H1 (cell line): ENCODE measurements around the gene SERPINB12. TPM values are rescaled to one million over a fixed set of nuclear protein-coding genes. Genes with fewer than 3 reads are reported as not detected.

Experiments
- CTCF ChIA-PET: fragments of 300-600 bp; sonication (Branson Sonifier 250); formaldehyde crosslinking; loops from one replicate; lab custom pipeline; 2021; ENCODE audit not compliant: partially characterized antibody; lab: Charles Lee
- POLR2A ChIA-PET: fragments of 300-600 bp; sonication (Branson Sonifier 250); formaldehyde crosslinking; loops from one replicate; lab custom pipeline; 2021; ENCODE audit warnings: inconsistent platforms; ENCODE audit not compliant: partially characterized antibody; lab: Charles Lee
- DNase-seq, 2 experiments: peaks; one replicate each; pipeline versions ENCODE4 v3.0.0 to v3.0.0-alpha.2; 2010 to 2022; ENCODE audit warnings: low spot score in 2 of 2, low read depth in 1 of 2, mixed read lengths in 1 of 2
- FAIRE-seq: peaks from 2 replicates; lab custom pipeline; 2011; peaks lifted over from hg19 to GRCh38; lab: Jason Lieb, UNC
- H2AFZ ChIP-seq: 2 replicates; pipeline ENCODE4 v1.8.1; 2012; ENCODE audit warnings: low read length, inconsistent platforms
- H2AK5ac ChIP-seq: 2 replicates; pipeline ENCODE4 v1.6.1; 2013; ENCODE audit warnings: low read depth, low read length
- H2BK120ac ChIP-seq: replicated peaks from 2 replicates; pipeline ENCODE3; 2013; ENCODE audit warnings: low read depth, low read length, inconsistent platforms
- H2BK12ac ChIP-seq: 2 replicates; pipeline ENCODE4 v1.6.1; 2013; ENCODE audit warnings: low read depth, low read length
- H2BK15ac ChIP-seq: 2 replicates; pipeline ENCODE4 v1.6.1; 2013; ENCODE audit warnings: low read length
- H2BK20ac ChIP-seq: 2 replicates; pipeline ENCODE4 v1.6.1; 2013; ENCODE audit warnings: low read length
- H2BK5ac ChIP-seq: 2 replicates; pipeline ENCODE4 v1.6.1; 2013; ENCODE audit warnings: low read depth, low read length
- H3K14ac ChIP-seq: 2 replicates; pipeline ENCODE4 v1.6.1; 2013; ENCODE audit warnings: inconsistent platforms; ENCODE audit not compliant: insufficient read length
- H3K18ac ChIP-seq: 2 replicates; pipeline ENCODE4 v1.6.1; 2013; ENCODE audit warnings: low read length; ENCODE audit errors: extremely low read depth
- H3K23ac ChIP-seq: 2 replicates; pipeline ENCODE4 v1.6.1; 2013; ENCODE audit warnings: inconsistent platforms; ENCODE audit not compliant: insufficient read length
- H3K23me2 ChIP-seq: 2 replicates; pipeline ENCODE4 v1.6.1; 2013; ENCODE audit warnings: low read depth, low read length
- H3K27ac ChIP-seq: 2 replicates; pipeline ENCODE4 v1.6.1; 2011; ENCODE audit warnings: low read depth, low read length, inconsistent platforms
- H3K27me3 ChIP-seq, 4 experiments: replicated peaks in 1 of 4; 1 replicate in 1 of 4; 2 replicates in 3 of 4; pipeline versions ENCODE4 v1.6.1 to v1.8.1; 2011 to 2013; ENCODE audit warnings: low read length in 3 of 4, mild to moderate bottlenecking in 3 of 4, inconsistent platforms in 2 of 4, mixed read lengths in 2 of 4, moderate library complexity in 1 of 4; ENCODE audit not compliant: control insufficient read depth in 3 of 4, insufficient read depth in 3 of 4; ENCODE audit errors: extremely low read depth in 1 of 4
- H3K36me3 ChIP-seq, 4 experiments: 2 replicates each; pipeline versions ENCODE4 v1.6.1 to v1.8.1; 2011 to 2013; ENCODE audit warnings: mild to moderate bottlenecking in 4 of 4, low read length in 3 of 4, moderate library complexity in 2 of 4, control low read depth in 1 of 4, inconsistent platforms in 1 of 4; ENCODE audit not compliant: insufficient read depth in 4 of 4, control insufficient read depth in 2 of 4
- H3K4ac ChIP-seq: replicated peaks from 2 replicates; pipeline ENCODE3; 2013; ENCODE audit warnings: low read length, low read depth, mixed read lengths, inconsistent platforms; ENCODE audit not compliant: insufficient read length
- H3K4me1 ChIP-seq, 4 experiments: replicated peaks in 1 of 4; 1 replicate in 1 of 4; 2 replicates in 3 of 4; pipeline versions ENCODE4 v1.6.1 to v1.8.1; 2011 to 2013; ENCODE audit warnings: low read length in 3 of 4, inconsistent platforms in 2 of 4, mixed read lengths in 1 of 4; ENCODE audit not compliant: insufficient read depth in 4 of 4, control insufficient read depth in 3 of 4
- H3K4me2 ChIP-seq, 2 experiments: 2 replicates each; pipeline versions ENCODE4 v1.6.1 to v1.8.1; 2011 to 2013; ENCODE audit warnings: low read depth in 2 of 2, low read length in 2 of 2, control low read depth in 1 of 2, inconsistent platforms in 1 of 2, mild to moderate bottlenecking in 1 of 2; ENCODE audit not compliant: insufficient read depth in 1 of 2
- H3K4me3 ChIP-seq, 4 experiments: fragments of 200-600, 300-600 bp in 1 of 4; sonication (generic), shearing (Covaris generic), sonication (Bioruptor Twin) in 1 of 4; 2 replicates each; pipeline versions ENCODE4 v1.5.1 to v1.8.1; 2011 to 2016; ENCODE audit warnings: low read length in 4 of 4, low read depth in 3 of 4, control low read depth in 2 of 4, inconsistent platforms in 2 of 4, mild to moderate bottlenecking in 2 of 4, mixed read lengths in 1 of 4, moderate library complexity in 1 of 4; ENCODE audit not compliant: insufficient read depth in 2 of 4; ENCODE audit errors: extremely low read depth in 1 of 4
- H3K56ac ChIP-seq: replicated peaks from 2 replicates; pipeline ENCODE3; 2013; ENCODE audit warnings: low read depth, mild to moderate bottlenecking, mixed read lengths, low read length, inconsistent platforms; ENCODE audit not compliant: insufficient read length
- H3K79me1 ChIP-seq: 2 replicates; pipeline ENCODE4 v1.6.1; 2013; ENCODE audit warnings: low read depth, low read length, control low read depth
- H3K79me2 ChIP-seq, 2 experiments: 2 replicates each; pipeline versions ENCODE4 v1.6.1 to v1.8.1; 2012 to 2013; ENCODE audit warnings: low read length in 2 of 2, mild to moderate bottlenecking in 2 of 2, inconsistent platforms in 1 of 2; ENCODE audit not compliant: insufficient read depth in 2 of 2, control insufficient read depth in 1 of 2
- H3K9ac ChIP-seq, 4 experiments: replicated peaks in 1 of 4; 1 replicate in 1 of 4; 2 replicates in 3 of 4; pipeline versions ENCODE4 v1.6.1 to v1.8.1; 2011 to 2013; ENCODE audit warnings: low read depth in 3 of 4, low read length in 3 of 4, control low read depth in 2 of 4, mild to moderate bottlenecking in 2 of 4, moderate library complexity in 2 of 4, inconsistent platforms in 1 of 4; ENCODE audit errors: extremely low read depth in 1 of 4
- H3K9me3 ChIP-seq, 2 experiments: 2 replicates each; pipeline versions ENCODE4 v1.6.1 to v1.8.1; 2012 to 2013; ENCODE audit warnings: mild to moderate bottlenecking in 2 of 2, moderate library complexity in 2 of 2, control low read depth in 1 of 2, inconsistent platforms in 1 of 2, low read depth in 1 of 2, low read length in 1 of 2, mixed read lengths in 1 of 2; ENCODE audit not compliant: insufficient read depth in 2 of 2
- H4K20me1 ChIP-seq, 2 experiments: replicated peaks in 1 of 2; 2 replicates each; pipeline versions ENCODE3 to v1.8.1; 2011 to 2013; ENCODE audit warnings: inconsistent platforms in 2 of 2, low read length in 2 of 2, mild to moderate bottlenecking in 1 of 2; ENCODE audit not compliant: insufficient read depth in 2 of 2, control insufficient read depth in 1 of 2
- H4K5ac ChIP-seq: 2 replicates; pipeline ENCODE4 v1.6.1; 2013; ENCODE audit warnings: low read length, low read depth, mixed read lengths, inconsistent platforms; ENCODE audit not compliant: insufficient read length
- H4K8ac ChIP-seq: 2 replicates; pipeline ENCODE4 v1.8.0; 2013; ENCODE audit warnings: mild to moderate bottlenecking, moderate library complexity, low read length, inconsistent platforms; ENCODE audit not compliant: insufficient read depth; ENCODE audit errors: extremely low read depth
- H4K91ac ChIP-seq: replicated peaks from 2 replicates; pipeline ENCODE3; 2013; ENCODE audit warnings: low read length, mixed read lengths, inconsistent platforms; ENCODE audit not compliant: insufficient read length
- CBX5 ChIP-seq: fragments of 300-800, 300-1000 bp; sonication (generic); IDR thresholded peaks from 2 replicates; pipeline ENCODE4 v1.7.1; 2016; ENCODE audit warnings: antibody characterized with exemption, low read length, low read depth
- CEBPB ChIP-seq: IDR thresholded peaks from 2 replicates; pipeline ENCODE4 v1.6.1; 2012; ENCODE audit warnings: low read depth, low read length
- CHD2 ChIP-seq: IDR thresholded peaks from 2 replicates; pipeline ENCODE4 v1.6.1; 2012; ENCODE audit warnings: low read length, improper control_type of control experiment
- EZH2 ChIP-seq: fragments of 200-600 bp; sonication (generic); IDR thresholded peaks from 2 replicates; pipeline ENCODE4 v1.7.1; 2012; ENCODE audit warnings: low read depth, mild to moderate bottlenecking, moderate library complexity, low read length, inconsistent platforms; ENCODE audit not compliant: severe bottlenecking
- FOSL1 ChIP-seq: IDR thresholded peaks from 2 replicates; pipeline ENCODE4 v1.6.1; 2011; ENCODE audit warnings: mild to moderate bottlenecking, low read depth, low read length, moderate library complexity; ENCODE audit not compliant: insufficient read depth
- GTF2F1 ChIP-seq: IDR thresholded peaks from 2 replicates; pipeline ENCODE4 v1.6.1; 2012; ENCODE audit warnings: low read depth, low read length, improper control_type of control experiment, borderline replicate concordance
- JUND ChIP-seq: IDR thresholded peaks from 2 replicates; pipeline ENCODE4 v1.6.1; 2011; ENCODE audit warnings: mild to moderate bottlenecking, improper control_type of control experiment, low read length
- MAFK ChIP-seq: IDR thresholded peaks from 2 replicates; pipeline ENCODE4 v1.6.1; 2012; ENCODE audit warnings: low read depth, mild to moderate bottlenecking, improper control_type of control experiment, low read length
- SUZ12 ChIP-seq: fragments of 200-600 bp; sonication (generic); IDR thresholded peaks from 2 replicates; pipeline ENCODE4 v1.6.1; 2012; ENCODE audit warnings: mild to moderate bottlenecking, inconsistent platforms, low read length, moderate library complexity, mixed read lengths
- TAF7 ChIP-seq: optimal IDR thresholded peaks from 2 replicates; pipeline ENCODE3; 2011; ENCODE audit warnings: low read depth, mild to moderate bottlenecking, inconsistent platforms, low read length, moderate library complexity, borderline replicate concordance
- TCF12 ChIP-seq: IDR thresholded peaks from 2 replicates; pipeline ENCODE4 v1.6.1; 2011; ENCODE audit warnings: low read depth, mild to moderate bottlenecking, low read length
- WGBS, 2 experiments: shearing (Covaris generic) in 1 of 2; methylation state at CpG; one replicate each; pipeline versions ENCODE4 v1.1.6 to v1.1.7; 2013 to 2015; ENCODE audit warnings: low lambda C conversion rate in 2 of 2, mixed read lengths in 2 of 2, inconsistent platforms in 1 of 2, low coverage in 1 of 2, missing lambda C conversion rate in 1 of 2; ENCODE audit not compliant: insufficient replicate concordance in 2 of 2, insufficient coverage in 1 of 2, insufficient read length in 1 of 2; ENCODE audit errors: extremely low coverage in 1 of 2, missing lambda C conversion rate in 1 of 2; 5-methylcytosine and 5-hydroxymethylcytosine counted together
- polyA plus RNA-seq, 7 experiments: library from polyadenylated mRNA; depleted of rRNA in 3 of 7; stranded (reverse) in 5 of 7; unstranded in 2 of 7; fragments of >200 nt in 5 of 7; fragments of 200-250 nt in 2 of 7; gene quantifications; 1 replicate in 5 of 7; 2 replicates in 1 of 7; 4 replicates in 1 of 7; pipeline versions ENCODE4 v1.2.1 to v1.2.3, GENCODE V29; 2011 to 2013; ENCODE audit warnings: missing spikeins in 2 of 7, mixed read lengths in 2 of 7
- total RNA-seq: library from RNA; stranded (reverse); fragmentation: NEBNext Ultra II Directional; extraction: Animal tissue kit (Norgen Biotek cat#: 25700); gene quantifications from 2 replicates; pipeline ENCODE4 v1.2.1, GENCODE V29; 2021
- TF ChIP-seq, protein P1 (sequence below), 3 experiments: IDR thresholded peaks; 1 replicate in 2 of 3; 2 replicates in 1 of 3; pipeline versions ENCODE4 v1.5.1 to v1.6.1; 2011; ENCODE audit warnings: low read length in 3 of 3, mild to moderate bottlenecking in 3 of 3, inconsistent platforms in 2 of 3, low read depth in 1 of 3, moderate library complexity in 1 of 3; ENCODE audit not compliant: insufficient read depth in 1 of 3; ENCODE audit errors: control extremely low read depth in 1 of 3

The SERPINB12 gene
- total and polyA plus RNA-seq, 2 of the 8 experiments (the other 6 are each of a cell fraction or from before 2014, with no cell fraction given) = not detected

- Histone ChIP-seq H3K4ac (no peak within 1 kb of the TSS), H3K36me3 (no peaks in the 10 kb centered on the region), H3K27me3 (no peaks in the 10 kb centered on the region), H3K9ac (no peak within 1 kb of the TSS), H3K4me1 (no peaks in the 10 kb centered on the region), H2BK15ac (no peak within 1 kb of the TSS), H4K8ac (no peak within 1 kb of the TSS), H3K18ac (no peak within 1 kb of the TSS), H3K14ac (no peak within 1 kb of the TSS), H2BK20ac (no peak within 1 kb of the TSS), H2BK120ac (no peak within 1 kb of the TSS), H3K4me2 (no peak within 1 kb of the TSS), H3K9me3 (no peaks in the 10 kb centered on the region), H4K5ac (no peak within 1 kb of the TSS), H4K20me1 (no peaks in the 10 kb centered on the region), H4K91ac (no peak within 1 kb of the TSS), H3K23me2 (no peaks in the 10 kb centered on the region; the same call in 1 of the 2 replicates), H2AK5ac (no peak within 1 kb of the TSS), H2BK5ac (no peak within 1 kb of the TSS), H3K23ac (no peak within 1 kb of the TSS), H2BK12ac (no peak within 1 kb of the TSS), H3K4me3 (no peak within 1 kb of the TSS), H3K56ac (no peak within 1 kb of the TSS), H3K79me1 (no peaks in the 10 kb centered on the region), H3K27ac (no peak within 1 kb of the TSS), H3K79me2 (no peaks in the 10 kb centered on the region), H2AFZ (no peak within 1 kb of the TSS)
- ChIA-PET CTCF (interaction anchor here (1.5 to 13.2 kb wide), 3 partner anchors 9 to 75 kb away, joined by 4 to 366 read pairs (median 10); no protein-coding TSS in a partner anchor), POLR2A (no interaction called here)
- FAIRE-seq (no peak), DNase-seq (no peak)
- WGBS, 2 experiments = 92% methylated on average over 4 of the region's 4 CpGs; no CpG with 5 or more reads in 1 of the 2 experiments
- no peak for TF ChIP-seq MAFK
- TF ChIP-seq FOSL1 = no peak
- TF ChIP-seq GTF2F1 = no peak
- no peak for TF ChIP-seq SUZ12
- TF ChIP-seq TAF7 = no peak
- TF ChIP-seq, protein P1, sequence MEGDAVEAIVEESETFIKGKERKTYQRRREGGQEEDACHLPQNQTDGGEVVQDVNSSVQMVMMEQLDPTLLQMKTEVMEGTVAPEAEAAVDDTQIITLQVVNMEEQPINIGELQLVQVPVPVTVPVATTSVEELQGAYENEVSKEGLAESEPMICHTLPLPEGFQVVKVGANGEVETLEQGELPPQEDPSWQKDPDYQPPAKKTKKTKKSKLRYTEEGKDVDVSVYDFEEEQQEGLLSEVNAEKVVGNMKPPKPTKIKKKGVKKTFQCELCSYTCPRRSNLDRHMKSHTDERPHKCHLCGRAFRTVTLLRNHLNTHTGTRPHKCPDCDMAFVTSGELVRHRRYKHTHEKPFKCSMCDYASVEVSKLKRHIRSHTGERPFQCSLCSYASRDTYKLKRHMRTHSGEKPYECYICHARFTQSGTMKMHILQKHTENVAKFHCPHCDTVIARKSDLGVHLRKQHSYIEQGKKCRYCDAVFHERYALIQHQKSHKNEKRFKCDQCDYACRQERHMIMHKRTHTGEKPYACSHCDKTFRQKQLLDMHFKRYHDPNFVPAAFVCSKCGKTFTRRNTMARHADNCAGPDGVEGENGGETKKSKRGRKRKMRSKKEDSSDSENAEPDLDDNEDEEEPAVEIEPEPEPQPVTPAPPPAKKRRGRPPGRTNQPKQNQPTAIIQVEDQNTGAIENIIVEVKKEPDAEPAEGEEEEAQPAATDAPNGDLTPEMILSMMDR (IDR thresholded peaks at IDR 0.05; ENCODE audit: control extremely low read depth in 1 of 3, insufficient read depth in 1 of 3, low read depth in 1 of 3, low read length in 3 of 3) = no peak
- no peak for TF ChIP-seq CBX5
- no peak for TF ChIP-seq EZH2
- TF ChIP-seq CHD2 = no peak
- TF ChIP-seq CEBPB = no peak
- no peak for TF ChIP-seq JUND
- no peak for TF ChIP-seq TCF12
Observed at GRCh38 chr18:63586966-63587365, 44.8 kb downstream of the SERPINB12 start, which contains the start of gene SERPINB13. Gene SERPINB13, plus strand, starts transcription at chr18:63587343. Its CDS starts 1,325 bp downstream, at chr18:63588668.
